Inferior parietal cortex (tissue), 1 donor: ENCODE results near the gene OGDH.

ENCODE experiments used
- DNase-seq: peaks from one replicate; pipeline ENCODE4 v3.0.0-alpha.2; 2016; ENCODE audit errors: extremely low spot score

Gene OGDH

GRCh38 chr7:44738051-44738723 is 131.8 kb downstream of the OGDH start:
- no peak for DNase-seq

DNA sequence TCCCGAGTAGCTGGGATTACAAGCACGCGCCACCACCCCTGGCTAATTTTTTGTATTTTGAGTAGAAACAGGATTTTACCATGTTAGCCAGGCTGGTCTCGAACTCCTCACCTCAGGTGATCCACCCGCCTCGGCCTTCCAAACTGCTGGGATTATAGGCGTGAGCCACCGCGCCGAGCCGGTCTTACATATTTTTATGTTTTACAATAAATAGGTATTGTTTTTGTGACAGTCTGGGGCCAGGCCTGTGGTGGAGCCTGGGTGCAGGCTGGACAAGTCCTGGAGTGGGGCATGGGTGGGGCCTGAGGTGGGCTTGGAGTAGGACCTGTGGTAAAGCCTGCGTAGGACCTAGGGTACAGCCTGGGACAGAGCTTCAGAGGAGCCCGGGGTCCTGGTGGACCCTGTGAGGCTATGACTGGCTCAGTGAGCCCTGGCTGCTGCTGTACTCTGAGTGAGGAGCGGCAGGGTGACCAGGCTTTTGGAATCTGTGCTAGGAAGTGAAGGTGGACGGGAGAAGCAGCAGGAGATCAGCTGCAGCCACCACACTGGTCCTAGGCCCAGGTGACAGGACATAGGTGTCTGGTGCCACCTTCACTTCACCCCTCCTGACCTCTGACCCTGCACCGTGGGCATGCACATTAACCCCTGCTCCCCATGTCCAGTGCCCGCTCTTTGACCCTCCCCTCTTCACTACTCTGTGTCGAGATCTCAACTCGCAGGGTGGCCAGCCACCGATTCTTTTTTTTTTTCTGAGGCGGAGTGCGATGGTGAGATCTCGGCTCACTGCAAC is 132.6 kb downstream of the OGDH start:
- DNase-seq: no peak

DNA sequence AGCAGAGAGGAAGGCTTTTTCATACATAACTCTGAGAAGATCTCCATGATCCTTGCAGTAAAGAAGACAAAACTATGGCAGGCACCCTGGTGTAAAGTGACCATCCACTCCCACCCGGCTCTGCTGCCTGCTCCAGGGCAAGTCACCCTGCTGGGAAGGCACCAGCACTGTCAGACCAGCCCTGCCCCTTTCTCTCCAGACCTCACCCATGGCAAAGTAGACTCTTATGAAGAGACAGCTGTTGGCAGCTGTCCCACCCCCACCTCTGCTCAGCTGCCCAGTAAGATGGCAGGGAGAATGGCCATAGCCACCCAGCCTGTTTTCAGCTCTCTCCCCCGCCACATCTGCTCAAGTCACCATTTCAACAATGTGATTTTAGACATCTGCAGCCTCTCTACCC is 133.6 kb downstream of the OGDH start:
- no peak for DNase-seq

GRCh38 chr7:44743750-44744149 is 137.3 kb downstream of the OGDH start:
- DNase-seq: no peak

DNA sequence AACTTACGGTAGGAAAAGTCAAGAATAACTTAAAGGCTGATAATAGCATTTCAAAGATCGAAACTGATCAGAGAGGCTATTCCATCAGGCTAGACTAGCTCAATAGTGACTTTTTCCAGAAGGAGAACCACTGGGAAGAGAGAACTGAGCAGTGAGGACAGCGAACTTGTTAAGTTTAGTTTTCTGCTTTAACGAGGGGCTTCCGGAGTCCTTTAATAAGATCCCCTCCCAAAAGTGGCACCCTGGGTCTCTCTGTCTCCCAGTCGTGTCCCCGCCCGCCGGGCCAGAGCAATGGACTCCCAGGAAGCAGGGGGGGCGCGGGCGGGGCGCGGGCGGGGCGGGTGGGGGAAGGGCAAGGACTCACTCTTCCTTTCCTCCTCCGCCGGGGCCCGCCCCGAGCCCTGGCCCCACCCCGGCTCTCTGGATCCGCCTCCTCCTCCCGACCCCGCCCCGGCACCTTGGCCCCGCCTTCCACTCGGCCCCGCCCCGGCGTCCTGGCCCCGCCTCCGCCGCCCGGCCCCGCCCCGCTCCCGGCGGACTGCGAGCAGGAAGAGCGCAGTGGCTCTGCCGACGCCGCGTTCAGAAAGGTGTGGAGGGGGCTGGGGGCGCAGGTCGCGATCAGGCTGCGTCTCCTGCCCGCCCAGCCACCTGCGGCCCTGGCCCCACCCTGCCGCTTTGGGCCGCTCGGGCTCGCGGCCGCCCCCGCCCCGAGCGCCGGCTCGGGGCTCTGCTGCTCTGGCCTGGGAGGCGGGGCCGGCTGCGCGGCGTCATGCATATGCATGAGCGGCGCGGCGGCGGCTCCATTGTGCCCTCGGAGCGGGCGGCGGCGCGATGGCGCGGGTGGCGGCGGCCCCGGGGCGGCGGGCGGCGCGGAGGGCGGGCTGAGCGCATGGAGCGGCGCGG is 141.9 kb downstream of the OGDH start, which contains the start of gene ZMIZ2:
Gene ZMIZ2, plus strand, starts transcription at position 803 of the 903 bp plus-strand sequence. CDS start 7,403 bp downstream, outside the sequence.
- DNase-seq: peak; percentile 81

GRCh38 chr7:44748948-44749731 is 142.7 kb downstream of the OGDH start:
- no peak for DNase-seq

GRCh38 chr7:44749992-44750391 is 143.6 kb downstream of the OGDH start:
- DNase-seq: no peak

GRCh38 chr7:44750424-44750823 is 144.0 kb downstream of the OGDH start:
- DNase-seq: no peak

GRCh38 chr7:44750921-44751571 is 144.6 kb downstream of the OGDH start:
- no peak for DNase-seq

DNA sequence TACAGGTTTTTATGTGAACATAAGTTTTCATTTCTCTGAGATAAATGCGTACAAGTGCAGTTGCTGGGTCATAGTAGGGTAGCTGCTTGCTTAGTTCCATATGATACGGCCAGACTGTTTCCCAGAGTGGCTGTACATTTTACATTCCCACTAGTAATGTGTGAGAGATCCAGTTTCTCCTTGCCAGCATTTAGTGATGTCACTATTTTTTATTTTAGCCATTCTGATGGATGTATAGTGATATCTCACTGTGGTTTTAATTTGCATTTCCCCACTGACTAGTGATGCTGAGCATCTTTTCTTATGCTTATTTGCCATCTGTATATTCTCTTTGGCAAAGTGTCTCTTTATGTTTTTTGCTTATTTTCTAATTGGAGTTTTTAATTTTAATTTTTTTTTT is 146.4 kb downstream of the OGDH start:
- no peak for DNase-seq

GRCh38 chr7:44754802-44755697 is 148.6 kb downstream of the OGDH start:
- no peak for DNase-seq

DNA sequence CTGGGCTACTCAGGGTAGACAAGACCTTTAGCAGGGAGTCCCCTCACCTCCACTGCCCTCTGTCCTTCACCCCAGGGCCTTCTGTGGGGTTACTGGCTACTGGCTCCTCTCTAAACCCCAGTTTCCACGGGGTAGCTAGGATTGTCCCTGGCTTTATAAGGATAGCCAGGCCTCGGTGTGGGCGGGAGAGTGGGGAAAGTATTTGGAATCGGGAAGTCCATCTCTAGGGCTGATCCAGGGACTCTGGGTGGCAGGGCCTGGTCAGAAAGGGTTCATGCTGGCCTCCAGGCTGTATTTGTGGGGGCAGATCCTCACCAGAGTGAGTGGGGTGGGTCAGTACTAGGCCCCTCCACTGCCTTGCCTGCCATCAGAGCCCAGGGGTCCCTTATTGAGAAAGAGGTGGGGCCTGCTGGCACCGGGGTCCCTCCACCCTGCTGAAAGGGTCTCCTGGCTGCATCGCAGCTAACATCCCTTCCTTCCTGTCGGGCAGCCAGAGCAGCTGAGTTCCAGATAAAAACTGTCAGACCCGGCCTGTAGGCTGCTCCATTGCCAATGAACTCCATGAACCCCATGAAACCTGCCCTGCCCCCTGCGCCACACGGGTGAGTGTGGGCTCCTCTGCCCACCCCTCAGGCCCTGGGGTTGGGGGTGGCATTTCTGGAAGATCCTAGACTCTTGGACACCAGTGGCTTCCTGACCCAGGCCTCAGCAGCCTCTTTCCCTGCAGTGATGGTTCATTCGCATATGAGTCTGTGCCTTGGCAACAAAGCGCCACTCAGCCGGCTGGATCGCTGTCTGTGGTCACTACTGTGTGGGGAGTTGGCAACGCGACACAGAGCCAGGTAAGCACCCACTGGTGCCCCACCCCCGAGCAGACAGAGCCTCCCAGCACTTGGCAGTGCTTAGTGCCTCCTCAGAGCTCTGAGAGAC is 149.5 kb downstream of the OGDH start:
- no peak for DNase-seq

- DNase-seq: no peak
Measured at GRCh38 chr7:44756904-44757303, 150.5 kb downstream of the OGDH start.

- no peak for DNase-seq
Measured at GRCh38 chr7:44757311-44757710, 150.9 kb downstream of the OGDH start.

- DNase-seq: no peak
Measured at GRCh38 chr7:44757739-44758138, 151.3 kb downstream of the OGDH start.
